Mesendoderm (in vitro differentiated cells): Measurements from ENCODE around the gene NMUR2. TPM values are rescaled to one million over a fixed set of nuclear protein-coding genes. Genes with fewer than 3 reads are reported as not detected.

Source experiments
- DNase-seq: peaks from one replicate; pipeline ENCODE4 v3.0.0; 2013
- H2AK5ac ChIP-seq: 2 replicates; pipeline ENCODE4 v1.6.1; 2013; ENCODE audit warnings: low read length, inconsistent platforms
- H2BK120ac ChIP-seq: 2 replicates; pipeline ENCODE4 v1.6.1; 2013; ENCODE audit warnings: low read depth, mild to moderate bottlenecking, low read length, moderate library complexity, mixed read lengths
- H2BK15ac ChIP-seq: replicated peaks from 2 replicates; pipeline ENCODE4 v1.6.1; 2013; ENCODE audit warnings: low read depth, mild to moderate bottlenecking, moderate library complexity
- H2BK5ac ChIP-seq: 2 replicates; pipeline ENCODE4 v1.6.1; 2013; ENCODE audit warnings: low read length, inconsistent platforms
- H3K18ac ChIP-seq: 2 replicates; pipeline ENCODE4 v1.6.1; 2013; ENCODE audit warnings: mild to moderate bottlenecking, low read length, mixed read lengths
- H3K23ac ChIP-seq: one replicate; pipeline ENCODE4 v1.6.1; 2013; ENCODE audit warnings: low read length
- H3K27ac ChIP-seq: 2 replicates; pipeline ENCODE4 v1.5.1; 2013; ENCODE audit warnings: low read depth, mild to moderate bottlenecking, inconsistent platforms, low read length, moderate library complexity
- H3K27me3 ChIP-seq: 2 replicates; pipeline ENCODE4 v1.6.1; 2013; ENCODE audit warnings: low read length, control low read depth, mild to moderate bottlenecking, inconsistent platforms; ENCODE audit not compliant: insufficient read depth, poor library complexity
- H3K36me3 ChIP-seq: 2 replicates; pipeline ENCODE4 v1.6.1; 2013; ENCODE audit warnings: low read length, inconsistent platforms; ENCODE audit not compliant: control insufficient read depth, insufficient read depth
- H3K4ac ChIP-seq: one replicate; pipeline ENCODE4 v1.6.1; 2013; ENCODE audit warnings: low read depth, mild to moderate bottlenecking, low read length, moderate library complexity
- H3K4me1 ChIP-seq: 2 replicates; pipeline ENCODE4 v1.6.1; 2013; ENCODE audit warnings: low read depth, low read length, inconsistent platforms; ENCODE audit not compliant: control insufficient read depth
- H3K4me2 ChIP-seq: 2 replicates; pipeline ENCODE4 v1.6.1; 2013; ENCODE audit warnings: low read length
- H3K4me3 ChIP-seq: 2 replicates; pipeline ENCODE4 v1.5.1; 2013; ENCODE audit warnings: mild to moderate bottlenecking, low read length
- H3K56ac ChIP-seq: one replicate; pipeline ENCODE4 v1.6.1; 2013; ENCODE audit warnings: low read length
- H3K79me1 ChIP-seq: 2 replicates; pipeline ENCODE4 v1.6.1; 2013; ENCODE audit warnings: low read length, inconsistent platforms
- H3K79me2 ChIP-seq: 2 replicates; pipeline ENCODE4 v1.6.1; 2013; ENCODE audit warnings: mild to moderate bottlenecking, low read length; ENCODE audit not compliant: control insufficient read depth, insufficient read depth
- H3K9ac ChIP-seq: 2 replicates; pipeline ENCODE4 v1.6.1; 2013; ENCODE audit warnings: low read length, inconsistent platforms
- H4K5ac ChIP-seq: one replicate; pipeline ENCODE4 v1.6.1; 2013; ENCODE audit warnings: low read length
- H4K8ac ChIP-seq: one replicate; pipeline ENCODE4 v1.6.1; 2013; ENCODE audit warnings: low read depth, mild to moderate bottlenecking, control low read depth, low read length, moderate library complexity
- WGBS: extraction: QIAGEN DNeasy Blood & Tissue Kit; methylation state at CpG from one replicate; pipeline ENCODE4 v1.1.7; 2013; ENCODE audit warnings: low lambda C conversion rate, missing lambda C conversion rate; ENCODE audit not compliant: insufficient coverage; ENCODE audit errors: extremely low coverage; 5-methylcytosine and 5-hydroxymethylcytosine counted together
- polyA plus RNA-seq, 2 experiments: library from polyadenylated mRNA; stranded (reverse); fragments of 200-250 nt; gene quantifications; one replicate each; pipeline ENCODE4 v1.2.3, GENCODE V29; 2013

Gene NMUR2
- 0.15 TPM for polyA plus RNA-seq (2013, experiment 1 of 2)
- 0.08 TPM for polyA plus RNA-seq (2013, experiment 2 of 2)

DNA sequence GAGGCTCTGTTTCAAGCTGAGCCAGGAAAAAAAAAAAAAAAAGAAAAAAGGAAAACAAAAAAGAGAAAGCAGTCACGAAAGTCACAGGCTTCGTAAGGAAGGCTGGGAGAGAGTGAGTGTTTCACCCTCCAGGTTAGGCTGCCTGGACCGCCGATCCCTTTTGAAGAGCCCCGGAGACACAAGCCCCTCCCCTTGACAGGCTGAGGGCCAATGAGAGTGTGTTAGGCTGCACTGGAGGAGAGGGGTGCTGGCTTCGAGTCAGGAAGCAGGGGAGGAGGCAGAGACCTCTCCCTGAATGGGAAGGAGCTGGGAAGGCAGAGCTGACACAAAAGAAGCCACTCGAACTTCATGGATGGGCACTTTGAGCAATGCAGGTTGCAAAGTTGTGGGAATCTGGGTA, at the start of gene NMUR2:
NMUR2 (minus strand) TSS at position 135 of the 400 bp plus-strand sequence. CDS start 166 bp downstream, outside the sequence.
- H3K9ac ChIP-seq = no peak within 1 kb of the TSS
- H2AK5ac ChIP-seq = no peak within 1 kb of the TSS

DNA sequence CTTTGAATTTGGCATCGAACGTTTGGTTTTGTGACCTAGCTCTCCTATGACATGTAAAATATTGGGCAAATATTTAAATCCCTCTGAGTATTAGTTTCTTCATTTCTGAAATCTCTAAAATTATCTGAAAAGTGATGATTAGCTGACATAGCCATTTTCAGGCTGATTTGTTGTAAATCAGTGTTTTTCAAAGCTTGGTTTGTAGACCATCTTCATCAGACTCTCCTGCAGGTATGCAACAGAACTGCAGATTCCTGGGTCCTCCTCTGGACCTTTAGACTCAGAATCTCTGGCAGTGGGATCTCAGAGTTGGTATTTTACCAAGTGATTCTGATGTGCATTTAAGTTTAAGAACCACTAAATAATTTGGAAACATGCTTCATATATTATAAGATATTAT, 38.9 kb upstream of the NMUR2 start:
- Histone ChIP-seq H3K36me3 (no peaks in the 10 kb centered on the region), H4K5ac (no peak overlapping the region), H3K56ac (no peak overlapping the region), H3K79me2 (no peaks in the 10 kb centered on the region), H3K18ac (no peak overlapping the region), H2BK5ac (no peak overlapping the region), H2BK15ac (no peak overlapping the region), H3K4ac (no peak overlapping the region), H3K4me1 (no peaks in the 10 kb centered on the region), H3K23ac (no peak overlapping the region), H3K4me2 (no peak overlapping the region), H3K4me3 (no peak overlapping the region), H2BK120ac (no peak overlapping the region), H3K9ac (no peak overlapping the region), H3K27me3 (no peaks in the 10 kb centered on the region), H3K79me1 (no peaks in the 10 kb centered on the region), H3K27ac (no peak overlapping the region), H2AK5ac (no peak overlapping the region), H4K8ac (no peak overlapping the region)
- no CpG with 5 or more reads among the region's 2 CpGs for WGBS
- no peak for DNase-seq

More for the DNA sequence above, at the start of gene NMUR2:
- Histone ChIP-seq H3K4ac (no peak within 1 kb of the TSS), H3K4me3 (no peak within 1 kb of the TSS), H3K27me3 (no peaks in the 10 kb centered on the region), H4K8ac (no peak within 1 kb of the TSS), H3K18ac (no peak within 1 kb of the TSS), H3K4me1 (no peaks in the 10 kb centered on the region), H3K79me1 (no peaks in the 10 kb centered on the region), H3K23ac (no peak within 1 kb of the TSS), H3K36me3 (no peaks in the 10 kb centered on the region), H2BK15ac (no peak within 1 kb of the TSS), H3K4me2 (no peak within 1 kb of the TSS), H2BK120ac (no peak within 1 kb of the TSS), H3K56ac (no peak within 1 kb of the TSS), H4K5ac (no peak within 1 kb of the TSS), H3K27ac (no peak within 1 kb of the TSS), H2BK5ac (no peak within 1 kb of the TSS), H3K79me2 (no peaks in the 10 kb centered on the region)
- peak; percentile 75 for DNase-seq
- no CpG with 5 or more reads among the region's 7 CpGs for WGBS

DNA sequence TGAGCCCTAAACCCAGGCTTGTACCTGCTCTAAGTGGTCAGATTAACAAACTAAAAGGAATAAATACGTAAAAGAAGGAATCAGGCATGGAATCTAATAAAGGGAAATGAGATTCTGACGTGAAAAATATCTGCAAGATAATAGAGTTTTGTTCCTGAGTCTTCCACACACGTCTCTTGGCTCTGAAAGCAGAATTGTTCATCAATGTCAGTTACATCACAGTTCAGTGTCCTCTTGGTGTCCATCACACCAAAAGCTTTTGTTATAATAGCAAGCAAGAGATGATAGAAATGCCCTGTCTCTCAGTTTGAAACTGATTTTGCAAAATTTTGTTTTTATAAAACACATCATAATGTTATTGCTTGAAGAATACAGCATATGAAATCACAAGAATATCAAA, 34.7 kb upstream of the NMUR2 start:
- no peak overlapping the region for H3K27ac ChIP-seq
- H3K79me2 ChIP-seq = no peaks in the 10 kb centered on the region
- H3K4me2 ChIP-seq = no peak overlapping the region
- no peak overlapping the region for H4K8ac ChIP-seq
- H3K79me1 ChIP-seq = no peaks in the 10 kb centered on the region
- H3K4ac ChIP-seq = no peak overlapping the region
- H4K5ac ChIP-seq = no peak overlapping the region
- no peak overlapping the region for H3K4me3 ChIP-seq
- no peak overlapping the region for H2BK120ac ChIP-seq
- no peak overlapping the region for H3K23ac ChIP-seq
- no peak overlapping the region for H2BK5ac ChIP-seq
- no peak overlapping the region for H2BK15ac ChIP-seq
- DNase-seq = no peak
- no peak overlapping the region for H3K56ac ChIP-seq
- no peaks in the 10 kb centered on the region for H3K27me3 ChIP-seq
- WGBS = no CpG with 5 or more reads among the region's 3 CpGs
- H3K9ac ChIP-seq = no peak overlapping the region
- H3K36me3 ChIP-seq = no peaks in the 10 kb centered on the region
- no peaks in the 10 kb centered on the region for H3K4me1 ChIP-seq
- no peak overlapping the region for H3K18ac ChIP-seq
- H2AK5ac ChIP-seq = no peak overlapping the region

- Histone ChIP-seq H3K27me3 (no peaks in the 10 kb centered on the region), H3K4me2 (no peak overlapping the region), H2BK15ac (no peak overlapping the region), H3K23ac (no peak overlapping the region), H3K79me2 (no peaks in the 10 kb centered on the region), H3K79me1 (no peaks in the 10 kb centered on the region), H3K4me1 (no peaks in the 10 kb centered on the region), H3K18ac (no peak overlapping the region), H3K4me3 (no peak overlapping the region), H2BK5ac (no peak overlapping the region), H3K9ac (no peak overlapping the region), H3K4ac (no peak overlapping the region), H3K27ac (no peak overlapping the region), H3K56ac (no peak overlapping the region), H2BK120ac (no peak overlapping the region), H4K5ac (no peak overlapping the region), H2AK5ac (no peak overlapping the region), H4K8ac (no peak overlapping the region), H3K36me3 (no peaks in the 10 kb centered on the region)
- no CpG with 5 or more reads among the region's 3 CpGs for WGBS
- DNase-seq = peak; percentile 75
Measured at GRCh38 chr5:152437866-152438265, 32.8 kb upstream of the NMUR2 start.

DNA sequence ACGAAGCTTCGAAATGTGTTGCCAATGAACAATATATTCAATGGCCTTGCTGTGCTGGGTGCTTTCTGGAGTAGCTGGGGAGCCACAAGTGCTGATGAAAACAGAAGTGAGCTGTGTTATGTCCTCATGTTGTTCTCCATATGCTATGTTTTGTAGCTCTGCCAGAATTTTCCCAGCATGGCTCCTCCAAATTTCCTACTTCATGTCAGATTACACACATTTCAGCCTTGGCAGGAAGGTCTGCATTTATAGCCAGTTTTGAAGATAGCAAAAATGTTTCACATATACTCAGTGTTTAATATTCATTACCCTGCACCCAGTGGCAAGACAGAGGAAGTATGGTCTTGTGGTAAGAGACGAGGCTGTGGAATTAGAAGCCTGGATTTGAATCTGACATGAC, 22.6 kb upstream of the NMUR2 start:
- no peak overlapping the region for H2BK120ac ChIP-seq
- H3K56ac ChIP-seq = no peak overlapping the region
- WGBS = no CpG with 5 or more reads among the region's 3 CpGs

GRCh38 chr5:152425083-152425482, 20.0 kb upstream of the NMUR2 start:
- no peak overlapping the region for H3K4ac ChIP-seq
- no peak overlapping the region for H3K4me2 ChIP-seq
- H3K79me2 ChIP-seq = no peaks in the 10 kb centered on the region
- H3K4me1 ChIP-seq = no peaks in the 10 kb centered on the region
- H3K36me3 ChIP-seq = no peaks in the 10 kb centered on the region
- H3K23ac ChIP-seq = no peak overlapping the region
- DNase-seq = no peak
- H3K27me3 ChIP-seq = no peaks in the 10 kb centered on the region
- no peak overlapping the region for H3K4me3 ChIP-seq
- no peak overlapping the region for H2BK15ac ChIP-seq
- H2BK120ac ChIP-seq = no peak overlapping the region
- no CpG with 5 or more reads among the region's 2 CpGs for WGBS
- no peak overlapping the region for H2BK5ac ChIP-seq
- H3K9ac ChIP-seq = no peak overlapping the region
- no peak overlapping the region for H4K5ac ChIP-seq
- no peak overlapping the region for H4K8ac ChIP-seq
- H3K27ac ChIP-seq = no peak overlapping the region
- no peak overlapping the region for H3K56ac ChIP-seq
- H2AK5ac ChIP-seq = no peak overlapping the region
- H3K79me1 ChIP-seq = no peaks in the 10 kb centered on the region
- no peak overlapping the region for H3K18ac ChIP-seq

More for the DNA sequence above, 22.6 kb upstream of the NMUR2 start:
- Histone ChIP-seq H2BK5ac (no peak overlapping the region), H3K4ac (no peak overlapping the region), H3K79me2 (no peaks in the 10 kb centered on the region), H3K27me3 (no peaks in the 10 kb centered on the region), H3K36me3 (no peaks in the 10 kb centered on the region), H3K9ac (no peak overlapping the region), H3K4me2 (no peak overlapping the region), H2BK15ac (no peak overlapping the region), H4K5ac (no peak overlapping the region), H3K27ac (no peak overlapping the region), H3K4me3 (no peak overlapping the region), H3K23ac (no peak overlapping the region), H3K4me1 (no peaks in the 10 kb centered on the region), H3K18ac (no peak overlapping the region), H2AK5ac (no peak overlapping the region), H4K8ac (no peak overlapping the region), H3K79me1 (no peaks in the 10 kb centered on the region)
- no peak for DNase-seq
